Adrenal gland (tissue), 5 donors: ENCODE results near the gene CDKAL1.

ENCODE experiments used
- CTCF ChIP-seq, 6 experiments: fragments of 450-650 bp in 4 of 6; fragments of 200-600 bp in 2 of 6; sonication (generic) in 1 of 6; IDR thresholded peaks; 1 replicate in 5 of 6; 2 replicates in 1 of 6; pipeline versions ENCODE4 v1.5.1 to v1.8.0; 2016 to 2021; ENCODE audit warnings: antibody characterized with exemption in 6 of 6, mild to moderate bottlenecking in 2 of 6, moderate library complexity in 1 of 6
- POLR2A ChIP-seq, 2 donors: fragments of 450-650 bp; IDR thresholded peaks; one replicate each; pipeline ENCODE4 v1.6.1; 2017; ENCODE audit warnings: antibody characterized with exemption in 2 of 2, mild to moderate bottlenecking in 2 of 2, moderate library complexity in 1 of 2
- donor health status: DM: no; HTN: no; CAD: no.

GRCh38 chr6:20660534-20660933 lies 126.3 kb downstream of the CDKAL1 start:
- no peak for TF ChIP-seq CTCF (IDR thresholded peaks at IDR 0.05)
- no peak for TF ChIP-seq POLR2A (IDR thresholded peaks at IDR 0.05)
